Measurements from ENCODE around the gene WNT2B. TPM values are rescaled to one million over a fixed set of nuclear protein-coding genes. Genes with fewer than 3 reads are reported as not detected.

The WNT2B gene
- total RNA-seq, 1 experiment from 2014 or later = 0.68 TPM

- no peak for TF ChIP-seq CTCF (conservative IDR thresholded peaks at IDR 0.05)
- H4K5ac ChIP-seq (ENCODE audit: insufficient read length, low read depth, low read length) = no peak overlapping the region
- H4K20me1 ChIP-seq (ENCODE audit: control insufficient read depth, insufficient read depth, insufficient read length) = no peaks in the 10 kb centered on the region
- H2AFZ ChIP-seq (ENCODE audit: low read length) = no peak overlapping the region
- H3K56ac ChIP-seq (ENCODE audit: insufficient read length, low read depth, low read length) = no peak overlapping the region
- H3K27me3 ChIP-seq (ENCODE audit: insufficient read depth, low read length) = peaks cover 53% of the 10 kb centered on the region
- H4K91ac ChIP-seq (ENCODE audit: insufficient read length, low read depth, low read length) = no peak overlapping the region
- H2BK120ac ChIP-seq (ENCODE audit: low read depth, low read length, poor library complexity, severe bottlenecking) = no peak overlapping the region
- no peak overlapping the region for H3T11ph ChIP-seq (ENCODE audit: low read length)
- H3K4ac ChIP-seq (ENCODE audit: low read depth, low read length) = no peak overlapping the region
- H3K9ac ChIP-seq (ENCODE audit: extremely low read depth, insufficient read length, low read length) = no peak overlapping the region
- no peaks in the 10 kb centered on the region for H3K36me3 Mint-ChIP-seq (ENCODE audit: insufficient read depth in 1 of 3, low read depth in 3 of 3)
- no peaks in the 10 kb centered on the region for H3K79me1 ChIP-seq (ENCODE audit: insufficient read depth, low read depth, low read length, poor library complexity, severe bottlenecking)
- no peak overlapping the region for H2BK15ac ChIP-seq (ENCODE audit: low read depth, low read length)
- H3K27me3 Mint-ChIP-seq (ENCODE audit: low read depth) = peaks cover 96% of the 10 kb centered on the region
- no peak for DNase-seq
- no peak overlapping the region for H2BK12ac ChIP-seq (ENCODE audit: insufficient read length, low read depth, low read length)
- H3K27ac Mint-ChIP-seq = no peak overlapping the region
- no peak overlapping the region for H2BK5ac ChIP-seq (ENCODE audit: insufficient read length, low read length)
- H3K9me3 ChIP-seq (ENCODE audit: control insufficient read depth, low read depth, low read length) = no peaks in the 10 kb centered on the region
- 0 out of 2 replicates have a peak, but pooled peaks cover 3% of the 10 kb centered on the region for H3K4me1 ChIP-seq (ENCODE audit: insufficient read depth, low read length)
- H4K8ac ChIP-seq (replicated peaks; ENCODE audit: insufficient read length, low read depth, low read length) = no peak overlapping the region
- H3K23me2 ChIP-seq (ENCODE audit: insufficient read length, low read depth, low read length, poor library complexity, severe bottlenecking) = peaks cover 33% of the 10 kb centered on the region
- WGBS (ENCODE audit: extremely low coverage, insufficient read length, low lambda C conversion rate) = no CpG with 5 or more reads among the region's 3 CpGs
- H3K18ac ChIP-seq (ENCODE audit: insufficient read length, low read depth, low read length) = no peak overlapping the region
- H3K4me3 Mint-ChIP-seq = no peak overlapping the region
- H3K23ac ChIP-seq (ENCODE audit: insufficient read length, low read depth, low read length) = no peak overlapping the region
- no peak overlapping the region for H3K4me2 ChIP-seq (ENCODE audit: insufficient read depth, insufficient read length, low read length)
- H3K9me3 Mint-ChIP-seq = no peaks in the 10 kb centered on the region; a peak in 1 of 5 replicates
- H2AK5ac ChIP-seq (ENCODE audit: insufficient read length, low read length) = no peak overlapping the region
- no peak overlapping the region for H3K27ac ChIP-seq (ENCODE audit: insufficient read length, low read depth, low read length)
- H3K79me2 ChIP-seq (ENCODE audit: insufficient read depth, low read length) = no peaks in the 10 kb centered on the region
- peaks cover 32 to 59% of the 10 kb centered on the region in 2 experiments for H3K4me1 Mint-ChIP-seq
- no peak overlapping the region for H3K14ac ChIP-seq (ENCODE audit: insufficient read depth, low read length)
- H2BK20ac ChIP-seq (ENCODE audit: low read depth, low read length, poor library complexity, severe bottlenecking) = no peak overlapping the region
These were observed 2.9 kb upstream of the WNT2B start for GRCh38 chr1:112505878-112506277.
